OCI-LY3 (cell line): ENCODE data around the gene ZNF467.

Experiments used
- H2AFZ ChIP-seq: fragments of 200-600, 300-600 bp; shearing (Covaris generic); 2 replicates; pipeline ENCODE4 v1.6.0; 2014; ENCODE audit warnings: antibody characterized with exemption, low read depth, low read length
- H3K27ac ChIP-seq: fragments of 200-600, 300-600 bp; sonication (generic); 2 replicates; pipeline ENCODE4 v1.5.1; 2014; ENCODE audit warnings: mild to moderate bottlenecking, low read length, moderate library complexity, mixed read lengths
- H3K27me3 ChIP-seq: fragments of 200-600, 300-600 bp; sonication (generic); 2 replicates; pipeline ENCODE4 v1.6.1; 2014; ENCODE audit warnings: low read depth, low read length, mixed read lengths
- H3K36me3 ChIP-seq: fragments of 200-600, 300-600 bp; sonication (generic); replicated peaks from 2 replicates; pipeline ENCODE3; 2014; ENCODE audit warnings: low read depth, low read length, mixed read lengths
- H3K4me1 ChIP-seq: fragments of 300-600, 200-600 bp; sonication (generic); 2 replicates; pipeline ENCODE4 v1.6.1; 2014; ENCODE audit warnings: low read length, mixed read lengths
- H3K4me2 ChIP-seq: fragments of 200-600, 300-600 bp; sonication (generic); 2 replicates; pipeline ENCODE4 v1.6.1; 2014; ENCODE audit warnings: low read length, mixed read lengths
- H3K4me3 ChIP-seq: fragments of 300-600, 200-600 bp; sonication (generic); 2 replicates; pipeline ENCODE4 v1.5.1; 2014; ENCODE audit warnings: antibody characterized with exemption, mild to moderate bottlenecking, low read length, moderate library complexity
- H3K79me2 ChIP-seq: fragments of 300-600, 200-600 bp; shearing (Covaris generic); 2 replicates; pipeline ENCODE4 v1.6.1; 2014; ENCODE audit warnings: mild to moderate bottlenecking, low read length, mixed read lengths
- H3K9ac ChIP-seq: fragments of 300-600, 200-600 bp; shearing (Covaris generic); 2 replicates; pipeline ENCODE4 v1.6.0; 2014; ENCODE audit warnings: mild to moderate bottlenecking, low read length, moderate library complexity
- H3K9me3 ChIP-seq: fragments of 200-600, 300-600 bp; shearing (Covaris generic); 2 replicates; pipeline ENCODE4 v1.6.1; 2014; ENCODE audit warnings: low read length, mixed read lengths; ENCODE audit not compliant: insufficient read depth
- H4K20me1 ChIP-seq: fragments of 200-600, 300-600 bp; sonication (generic); 2 replicates; pipeline ENCODE4 v1.6.1; 2016; ENCODE audit warnings: low read length, mixed read lengths; ENCODE audit not compliant: insufficient read depth
- EZH2phosphoT487 ChIP-seq: fragments of 200-600 bp; shearing (Covaris generic); IDR thresholded peaks from 2 replicates; pipeline ENCODE4 v1.6.1; 2018; ENCODE audit warnings: antibody characterized with exemption, mixed run types, low read depth
- TF ChIP-seq, protein P1 (sequence below): fragments of 200-600, 300-600 bp; sonication (generic); IDR thresholded peaks from 2 replicates; pipeline ENCODE4 v1.5.1; 2014; ENCODE audit warnings: antibody characterized with exemption, low read length, low read depth

Gene ZNF467

DNA sequence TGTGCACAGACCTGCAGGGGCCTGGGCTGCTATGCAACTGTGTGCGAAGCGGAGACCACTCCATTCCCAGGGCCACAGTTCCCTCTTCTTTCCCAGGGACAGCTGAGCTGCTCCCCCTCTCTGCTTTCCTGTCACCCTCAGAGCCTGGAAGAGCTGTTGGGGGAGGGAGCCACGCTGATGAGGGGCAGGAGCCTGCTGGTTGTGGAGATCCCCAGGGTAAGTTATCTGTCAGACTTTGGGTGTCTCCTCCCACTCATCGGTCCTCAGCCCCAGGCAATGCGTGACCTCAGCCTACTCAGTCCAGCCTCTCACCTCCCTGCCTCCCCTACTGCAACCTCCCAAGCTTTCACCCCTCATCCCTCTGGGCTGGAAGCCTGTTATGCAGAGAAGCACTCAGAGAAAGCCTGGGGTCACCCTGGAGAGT lies 53.5 kb downstream of the ZNF467 start:
- Histone ChIP-seq H3K27ac (no peak overlapping the region), H3K36me3 (no peaks in the 10 kb centered on the region), H3K9ac (no peak overlapping the region), H3K27me3 (no peaks in the 10 kb centered on the region), H3K9me3 (no peaks in the 10 kb centered on the region), H3K79me2 (peaks cover 16% of the 10 kb centered on the region), H2AFZ (no peak overlapping the region), H4K20me1 (peaks cover 4% of the 10 kb centered on the region; the same call in 1 of the 2 replicates), H3K4me3 (no peak overlapping the region), H3K4me2 (no peak overlapping the region), H3K4me1 (peaks cover 11% of the 10 kb centered on the region)
- TF ChIP-seq, protein P1, sequence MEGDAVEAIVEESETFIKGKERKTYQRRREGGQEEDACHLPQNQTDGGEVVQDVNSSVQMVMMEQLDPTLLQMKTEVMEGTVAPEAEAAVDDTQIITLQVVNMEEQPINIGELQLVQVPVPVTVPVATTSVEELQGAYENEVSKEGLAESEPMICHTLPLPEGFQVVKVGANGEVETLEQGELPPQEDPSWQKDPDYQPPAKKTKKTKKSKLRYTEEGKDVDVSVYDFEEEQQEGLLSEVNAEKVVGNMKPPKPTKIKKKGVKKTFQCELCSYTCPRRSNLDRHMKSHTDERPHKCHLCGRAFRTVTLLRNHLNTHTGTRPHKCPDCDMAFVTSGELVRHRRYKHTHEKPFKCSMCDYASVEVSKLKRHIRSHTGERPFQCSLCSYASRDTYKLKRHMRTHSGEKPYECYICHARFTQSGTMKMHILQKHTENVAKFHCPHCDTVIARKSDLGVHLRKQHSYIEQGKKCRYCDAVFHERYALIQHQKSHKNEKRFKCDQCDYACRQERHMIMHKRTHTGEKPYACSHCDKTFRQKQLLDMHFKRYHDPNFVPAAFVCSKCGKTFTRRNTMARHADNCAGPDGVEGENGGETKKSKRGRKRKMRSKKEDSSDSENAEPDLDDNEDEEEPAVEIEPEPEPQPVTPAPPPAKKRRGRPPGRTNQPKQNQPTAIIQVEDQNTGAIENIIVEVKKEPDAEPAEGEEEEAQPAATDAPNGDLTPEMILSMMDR = no peak
- TF ChIP-seq EZH2phosphoT487 = no peak

DNA sequence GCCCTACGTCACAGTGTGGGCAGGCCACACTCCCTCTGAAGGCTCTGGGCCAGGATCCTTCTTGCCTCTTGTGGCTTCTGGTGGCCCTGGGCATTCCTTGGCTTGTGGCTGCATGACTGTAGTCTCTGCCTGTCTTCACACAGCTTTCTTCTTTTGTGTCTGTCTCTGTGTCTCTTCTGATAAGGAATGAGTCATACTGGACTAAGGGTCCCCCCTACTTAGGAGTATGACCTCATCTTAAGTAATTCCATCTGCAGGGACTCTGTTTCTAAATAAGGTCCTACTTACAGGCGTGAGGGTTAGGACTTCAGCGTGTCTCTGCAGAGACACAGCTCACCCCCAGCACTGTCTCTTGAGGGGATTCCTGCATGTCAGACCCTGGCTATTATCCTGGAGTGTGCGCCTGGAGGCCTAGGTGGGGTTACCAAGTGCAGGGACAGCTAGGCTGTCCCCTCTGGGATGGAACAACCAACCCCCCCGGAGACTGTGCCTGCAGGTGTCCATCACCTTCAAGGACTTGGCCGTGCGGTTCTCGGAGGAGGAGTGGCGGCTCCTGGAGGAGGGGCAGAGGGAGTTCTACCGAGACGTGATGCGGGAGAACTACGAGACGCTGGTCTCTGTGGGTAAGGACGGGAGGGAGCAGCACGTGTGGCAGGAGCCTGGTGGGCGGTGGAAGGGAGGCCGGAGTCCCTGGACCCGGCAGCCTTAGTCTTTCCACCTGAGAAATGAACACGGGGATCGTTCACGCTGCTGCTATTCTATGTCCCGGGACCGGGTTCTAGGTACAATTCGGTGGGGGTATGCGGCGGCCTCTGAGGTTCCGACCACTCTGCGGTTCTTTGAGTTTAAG lies 54.1 kb downstream of the ZNF467 start:
- Histone ChIP-seq H3K9me3 (no peaks in the 10 kb centered on the region), H2AFZ (no peak overlapping the region), H3K4me2 (no peak overlapping the region), H4K20me1 (peaks cover 4% of the 10 kb centered on the region; the same call in 1 of the 2 replicates), H3K27ac (no peak overlapping the region), H3K4me1 (peaks cover 11% of the 10 kb centered on the region), H3K27me3 (no peaks in the 10 kb centered on the region), H3K9ac (no peak overlapping the region), H3K4me3 (no peak overlapping the region), H3K79me2 (peaks cover 16% of the 10 kb centered on the region), H3K36me3 (no peaks in the 10 kb centered on the region)
- no peak for TF ChIP-seq EZH2phosphoT487
- TF ChIP-seq, protein P1 = no peak

DNA sequence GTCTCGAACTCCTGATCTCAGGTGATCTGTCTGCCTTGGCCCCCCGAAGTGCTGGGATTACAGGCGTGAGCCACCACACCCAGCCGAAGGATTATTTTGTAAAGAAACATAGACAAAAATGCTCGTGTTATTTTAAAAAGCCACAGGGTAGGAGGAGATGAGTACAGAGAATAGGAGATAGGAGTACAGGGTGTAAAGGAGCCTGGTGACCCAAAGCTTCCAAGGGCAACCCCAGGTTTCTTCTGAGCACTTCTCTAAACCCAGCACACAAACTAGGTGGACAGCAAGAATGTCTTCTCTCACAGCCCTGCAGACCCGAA lies 54.7 kb downstream of the ZNF467 start:
- peaks cover 16% of the 10 kb centered on the region for H3K79me2 ChIP-seq
- H3K36me3 ChIP-seq = no peaks in the 10 kb centered on the region
- no peak overlapping the region for H2AFZ ChIP-seq
- TF ChIP-seq, protein P1 = no peak
- no peak for TF ChIP-seq EZH2phosphoT487
- H3K9me3 ChIP-seq = no peaks in the 10 kb centered on the region
- no peak overlapping the region for H3K4me3 ChIP-seq
- H3K27ac ChIP-seq = no peak overlapping the region
- no peak overlapping the region for H3K4me2 ChIP-seq
- no peaks in the 10 kb centered on the region for H3K27me3 ChIP-seq
- H3K9ac ChIP-seq = no peak overlapping the region
- H3K4me1 ChIP-seq = peaks cover 11% of the 10 kb centered on the region
- H4K20me1 ChIP-seq = peaks cover 4% of the 10 kb centered on the region; the same call in 1 of the 2 replicates

DNA sequence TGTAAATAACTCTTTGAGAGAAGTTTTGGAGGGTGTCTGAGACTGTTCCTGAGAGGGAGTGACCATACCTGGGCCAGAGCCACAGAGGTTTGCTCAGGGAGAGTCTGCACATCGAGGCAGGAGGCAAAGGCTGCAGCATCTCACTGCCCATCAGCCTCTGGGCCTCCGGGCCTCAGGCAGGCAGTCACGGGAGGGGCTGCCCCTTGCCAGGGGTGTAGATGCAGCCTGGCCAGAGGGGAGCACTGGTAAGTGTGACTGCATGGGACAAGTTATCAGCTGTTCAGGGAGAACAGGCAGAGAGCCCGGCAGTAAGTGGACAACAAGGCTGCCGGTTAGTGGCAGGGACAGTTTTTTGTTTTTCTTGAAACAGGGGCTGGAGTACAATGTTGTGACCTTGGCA lies 55.9 kb downstream of the ZNF467 start:
- no peaks in the 10 kb centered on the region for H3K9me3 ChIP-seq
- peaks cover 11% of the 10 kb centered on the region for H3K4me1 ChIP-seq
- H3K4me2 ChIP-seq = no peak overlapping the region
- no peak for TF ChIP-seq EZH2phosphoT487
- no peaks in the 10 kb centered on the region for H3K27me3 ChIP-seq
- H3K27ac ChIP-seq = no peak overlapping the region
- H3K79me2 ChIP-seq = peaks cover 16% of the 10 kb centered on the region
- H4K20me1 ChIP-seq = peaks cover 4% of the 10 kb centered on the region; the same call in 1 of the 2 replicates
- H3K9ac ChIP-seq = no peak overlapping the region
- H3K4me3 ChIP-seq = no peak overlapping the region
- H3K36me3 ChIP-seq = no peaks in the 10 kb centered on the region
- no peak overlapping the region for H2AFZ ChIP-seq
